ENCODE data around the gene NRG2. TPM values are rescaled to one million over a fixed set of nuclear protein-coding genes. Genes with fewer than 3 reads are reported as not detected.

Gene NRG2
- total RNA-seq, 2 experiments from 2014 or later, result 0.08 to 0.17 TPM

GRCh38 chr5:139911425-139912120, 131.5 kb downstream of the NRG2 start:
- no peak overlapping the region for H3K4me3 ChIP-seq (ENCODE audit: low read length)
- ChIA-PET POLR2A (no interaction called here), CTCF (no interaction called here)
- no peak for DNase-seq
- no peak overlapping the region for H3K27ac ChIP-seq (ENCODE audit: low read depth in 1 of 2, low read length in 2 of 2)
- no peak for ATAC-seq (ENCODE audit: poor library complexity)
- Mint-ChIP-seq H3K9me3 (no peaks in the 10 kb centered on the region), H3K27me3 (peaks cover 18% of the 10 kb centered on the region), H3K4me1 (ENCODE audit: low read depth) (no peaks in the 10 kb centered on the region), H3K27ac (no peak overlapping the region), H3K4me3 (no peak overlapping the region), H3K36me3 (ENCODE audit: low read depth) (no peaks in the 10 kb centered on the region)
- H3K36me3 ChIP-seq (ENCODE audit: insufficient read depth, low read length), result no peaks in the 10 kb centered on the region
- no peaks in the 10 kb centered on the region for H3K4me1 ChIP-seq (ENCODE audit: insufficient read depth, low read length)
- peaks cover 10 to 12% of the 10 kb centered on the region in 2 experiments for H3K27me3 ChIP-seq (ENCODE audit: control insufficient read depth in 1 of 2, insufficient read depth in 2 of 2, low read length in 2 of 2)
- H3K9me3 ChIP-seq (ENCODE audit: control insufficient read depth in 1 of 2, insufficient read depth in 1 of 2, low read length in 2 of 2), result no peaks in the 10 kb centered on the region
- no peak for TF ChIP-seq CTCF (IDR thresholded peaks at IDR 0.05)
- intact Hi-C loops (cut with DNase I, micrococcal nuclease), result no loop called here

- H3K27ac Mint-ChIP-seq, result no peak overlapping the region
- no peak for ATAC-seq (ENCODE audit: poor library complexity)
- no peak overlapping the region for H3K4me3 Mint-ChIP-seq
- no peaks in the 10 kb centered on the region for H3K36me3 Mint-ChIP-seq (ENCODE audit: low read depth)
- CTCF ChIA-PET, result no interaction called here
- DNase-seq, result no peak
- H3K27me3 Mint-ChIP-seq, result peaks cover 12% of the 10 kb centered on the region
- Histone ChIP-seq H3K27me3 (ENCODE audit: control insufficient read depth in 1 of 2, insufficient read depth in 2 of 2, low read length in 2 of 2) (peaks cover 12 to 15% of the 10 kb centered on the region in 2 experiments), H3K9me3 (ENCODE audit: control insufficient read depth in 1 of 2, insufficient read depth in 1 of 2, low read length in 2 of 2) (no peaks in the 10 kb centered on the region), H3K4me3 (ENCODE audit: low read length) (no peak overlapping the region), H3K36me3 (ENCODE audit: insufficient read depth, low read length) (no peaks in the 10 kb centered on the region), H3K4me1 (ENCODE audit: insufficient read depth, low read length) (no peaks in the 10 kb centered on the region), H3K27ac (ENCODE audit: low read depth in 1 of 2, low read length in 2 of 2) (no peak overlapping the region)
- H3K9me3 Mint-ChIP-seq, result no peaks in the 10 kb centered on the region
- POLR2A ChIA-PET, result no interaction called here
- H3K4me1 Mint-ChIP-seq (ENCODE audit: low read depth), result no peaks in the 10 kb centered on the region
- TF ChIP-seq CTCF (IDR thresholded peaks at IDR 0.05), result no peak
- intact Hi-C loops (cut with DNase I, micrococcal nuclease), result no loop called here
Observed at GRCh38 chr5:139910901-139911300, 132.2 kb downstream of the NRG2 start.

- no peaks in the 10 kb centered on the region for H3K36me3 Mint-ChIP-seq (ENCODE audit: low read depth)
- no peak for TF ChIP-seq CTCF (IDR thresholded peaks at IDR 0.05)
- H3K27me3 Mint-ChIP-seq, result peaks cover 6% of the 10 kb centered on the region
- H3K4me1 Mint-ChIP-seq (ENCODE audit: low read depth), result no peaks in the 10 kb centered on the region
- no peak overlapping the region for H3K4me3 Mint-ChIP-seq
- no peak for DNase-seq
- no peak overlapping the region for H3K27ac ChIP-seq (ENCODE audit: low read depth in 1 of 2, low read length in 2 of 2)
- ATAC-seq (ENCODE audit: poor library complexity), result no peak
- H3K4me1 ChIP-seq (ENCODE audit: insufficient read depth, low read length), result no peaks in the 10 kb centered on the region
- ChIA-PET POLR2A (no interaction called here), CTCF (interaction anchor here (0.5 kb wide), 1 partner anchor 486 kb away, joined by 3 read pairs; no protein-coding TSS in a partner anchor)
- H3K9me3 ChIP-seq (ENCODE audit: control insufficient read depth in 1 of 2, insufficient read depth in 1 of 2, low read length in 2 of 2), result peaks cover 0 to 6% of the 10 kb centered on the region in 2 experiments
- H3K36me3 ChIP-seq (ENCODE audit: insufficient read depth, low read length), result no peaks in the 10 kb centered on the region
- peaks cover 13 to 16% of the 10 kb centered on the region in 2 experiments for H3K27me3 ChIP-seq (ENCODE audit: control insufficient read depth in 1 of 2, insufficient read depth in 2 of 2, low read length in 2 of 2)
- intact Hi-C loops (cut with DNase I, micrococcal nuclease), result no loop called here
- H3K9me3 Mint-ChIP-seq, result no peaks in the 10 kb centered on the region
- H3K4me3 ChIP-seq (ENCODE audit: low read length), result no peak overlapping the region
- no peak overlapping the region for H3K27ac Mint-ChIP-seq
Observed at GRCh38 chr5:139910036-139910435, 133.1 kb downstream of the NRG2 start.
